ENCODE results near the gene ATG13.
A peak's percentile ranks its signal among the peaks of the same experiment; 100 is the strongest.
"Not testable (repeated sequence)": the region's sequence is repeated elsewhere in the genome, so short reads cannot be mapped to it uniquely, and the experiment has no call there.

Gene ATG13

GRCh38 chr11:46697723-46698122, 80.4 kb downstream of the ATG13 start:
- no peak for TF ChIP-seq CTCF (IDR thresholded peaks at IDR 0.05; ENCODE audit: low read depth, low read length)
- in situ Hi-C loops (cut with HindIII; ENCODE audit: low sequenced_read_pairs), result no loop called here
- DNase-seq (ENCODE audit: low read depth, low spot score), result no peak
- no peak overlapping the region for H3K4me3 ChIP-seq (ENCODE audit: low read depth, low read length)

- DNase-seq (ENCODE audit: low read depth, low spot score), result no peak
- no peak overlapping the region for H3K4me3 ChIP-seq (ENCODE audit: low read depth, low read length)
- in situ Hi-C loops (cut with HindIII; ENCODE audit: low sequenced_read_pairs), result no loop called here
- TF ChIP-seq CTCF (IDR thresholded peaks at IDR 0.05; ENCODE audit: low read depth, low read length), result no peak
Observed at GRCh38 chr11:46698597-46698996, 81.2 kb downstream of the ATG13 start.

- TF ChIP-seq CTCF (IDR thresholded peaks at IDR 0.05; ENCODE audit: low read depth, low read length), result no peak
- in situ Hi-C loops (cut with HindIII; ENCODE audit: low sequenced_read_pairs), result no loop called here
- H3K4me3 ChIP-seq (ENCODE audit: low read depth, low read length), result peak within 1 kb of the TSS; percentile 99
- DNase-seq (ENCODE audit: low read depth, low spot score), result peak; percentile 99
Observed at GRCh38 chr11:46700241-46701077, 83.1 kb downstream of the ATG13 start, which contains the start of the genes ARHGAP1 and ZNF408. Gene ARHGAP1, minus strand, starts transcription at chr11:46700619. Its CDS starts 4,512 bp downstream, at chr11:46696107. Gene ZNF408, plus strand, starts transcription at chr11:46701031. Its CDS starts 17 bp downstream, at chr11:46701048.

GRCh38 chr11:46701078-46701654, 83.8 kb downstream of the ATG13 start:
- in situ Hi-C loops (cut with HindIII; ENCODE audit: low sequenced_read_pairs), result no loop called here
- TF ChIP-seq CTCF (IDR thresholded peaks at IDR 0.05; ENCODE audit: low read depth, low read length), result no peak
- H3K4me3 ChIP-seq (ENCODE audit: low read depth, low read length), result peak overlapping the region; percentile 99
- no peak for DNase-seq (ENCODE audit: low read depth, low spot score)

- DNase-seq (ENCODE audit: low read depth, low spot score), result no peak
- no peak overlapping the region for H3K4me3 ChIP-seq (ENCODE audit: low read depth, low read length)
- TF ChIP-seq CTCF (IDR thresholded peaks at IDR 0.05; ENCODE audit: low read depth, low read length), result no peak
- in situ Hi-C loops (cut with HindIII; ENCODE audit: low sequenced_read_pairs), result no loop called here
Observed at GRCh38 chr11:46705070-46705688, 87.8 kb downstream of the ATG13 start.

- in situ Hi-C loops (cut with HindIII; ENCODE audit: low sequenced_read_pairs), result no loop called here
- no peak overlapping the region for H3K4me3 ChIP-seq (ENCODE audit: low read depth, low read length)
- no peak for TF ChIP-seq CTCF (IDR thresholded peaks at IDR 0.05; ENCODE audit: low read depth, low read length)
- no peak for DNase-seq (ENCODE audit: low read depth, low spot score)
Observed at GRCh38 chr11:46706886-46707285, 89.5 kb downstream of the ATG13 start.

GRCh38 chr11:46709351-46709750, 92.0 kb downstream of the ATG13 start:
- DNase-seq (ENCODE audit: low read depth, low spot score); in situ Hi-C loops (cut with HindIII; ENCODE audit: low sequenced_read_pairs): not testable (repeated sequence)

More at GRCh38 chr11:46709351-46709750, 92.0 kb downstream of the ATG13 start:
- H3K4me3 ChIP-seq (ENCODE audit: low read depth, low read length), result not testable (repeated sequence)
